Neural progenitor cell (in vitro differentiated cells): Measurements from ENCODE around the gene PYGB. TPM values are rescaled to one million over a fixed set of nuclear protein-coding genes. Genes with fewer than 3 reads are reported as not detected.

ENCODE experiments used
- DNase-seq: peaks from one replicate; pipeline ENCODE4 v3.0.0-alpha.2; 2016; ENCODE audit warnings: low spot score
- H2AFZ ChIP-seq: fragments of 200-600 bp; sonication (generic); replicated peaks from 2 replicates; pipeline ENCODE4 v1.6.1; 2016; ENCODE audit warnings: antibody characterized with exemption
- H3F3A ChIP-seq: fragments of 200-600 bp; sonication (generic); 2 replicates; pipeline ENCODE4 v1.6.1; 2016; ENCODE audit warnings: antibody characterized with exemption, low read depth
- H3K27ac ChIP-seq: fragments of 200-600 bp; sonication (generic); 2 replicates; pipeline ENCODE4 v1.5.1; 2016; ENCODE audit warnings: mild to moderate bottlenecking
- H3K27me3 ChIP-seq: fragments of 200-600 bp; sonication (generic); 2 replicates; pipeline ENCODE4 v1.6.1; 2016; ENCODE audit warnings: mild to moderate bottlenecking, moderate library complexity
- H3K36me3 ChIP-seq: fragments of 200-600 bp; sonication (generic); 2 replicates; pipeline ENCODE4 v1.5.1; 2016
- H3K4me1 ChIP-seq: fragments of 200-600 bp; sonication (generic); 2 replicates; pipeline ENCODE4 v1.6.1; 2016; ENCODE audit warnings: mixed run types
- H3K4me2 ChIP-seq: fragments of 200-600 bp; sonication (generic); 2 replicates; pipeline ENCODE4 v1.6.1; 2016
- H3K4me3 ChIP-seq: fragments of 200-600 bp; sonication (generic); 2 replicates; pipeline ENCODE4 v1.5.1; 2016
- H3K79me2 ChIP-seq: fragments of 200-600 bp; sonication (generic); 2 replicates; pipeline ENCODE4 v1.6.1; 2016; ENCODE audit warnings: low read depth
- H3K9ac ChIP-seq: fragments of 200-600 bp; sonication (generic); 2 replicates; pipeline ENCODE4 v1.6.1; 2016
- H3K9me3 ChIP-seq: fragments of 200-600 bp; sonication (generic); 2 replicates; pipeline ENCODE4 v1.5.1; 2016; ENCODE audit warnings: low read depth
- H4K20me1 ChIP-seq: fragments of 200-600 bp; sonication (generic); 2 replicates; pipeline ENCODE4 v1.6.1; 2016; ENCODE audit warnings: low read depth
- H3K27ac Mint-ChIP-seq: 3 replicates; pipeline ENCODE4 v1.8.0; 2021; ENCODE audit warnings: mixed read lengths
- H3K27me3 Mint-ChIP-seq: 2 replicates; pipeline ENCODE4 v1.8.0; 2022; ENCODE audit warnings: low read depth, mild to moderate bottlenecking, inconsistent platforms, moderate library complexity, mixed read lengths; ENCODE audit not compliant: insufficient read depth
- H3K36me3 Mint-ChIP-seq: 3 replicates; pipeline ENCODE4 v1.8.0; 2021; ENCODE audit warnings: mixed read lengths
- H3K4me1 Mint-ChIP-seq: 3 replicates; pipeline ENCODE4 v1.8.0; 2021; ENCODE audit warnings: mixed read lengths
- H3K4me3 Mint-ChIP-seq: 3 replicates; pipeline ENCODE4 v1.8.0; 2021; ENCODE audit warnings: mild to moderate bottlenecking, moderate library complexity, mixed read lengths
- H3K9me3 Mint-ChIP-seq: 3 replicates; pipeline ENCODE4 v1.8.0; 2020; ENCODE audit warnings: mixed read lengths
- EZH2 ChIP-seq: fragments of 200-600 bp; sonication (generic); IDR thresholded peaks from 2 replicates; pipeline ENCODE4 v1.6.1; 2017; ENCODE audit warnings: antibody characterized with exemption, mild to moderate bottlenecking, moderate library complexity
- EZH2phosphoT487 ChIP-seq: fragments of 200-600 bp; sonication (generic); IDR thresholded peaks from 2 replicates; pipeline ENCODE4 v1.6.1; 2017; ENCODE audit warnings: antibody characterized with exemption
- total RNA-seq: library from RNA; depleted of rRNA; stranded (reverse); fragments of >200 nt; gene quantifications from 2 replicates; pipeline ENCODE4 v1.2.3, GENCODE V29; 2015; ENCODE audit warnings: low replicate concordance
- TF ChIP-seq, protein P1 (sequence below): fragments of 200-600 bp; sonication (generic); IDR thresholded peaks from 2 replicates; pipeline ENCODE4 v1.5.1; 2017; ENCODE audit warnings: antibody characterized with exemption, mild to moderate bottlenecking

Gene PYGB
- total RNA-seq, 1 donor from 2014 or later: 40.9 TPM

DNA sequence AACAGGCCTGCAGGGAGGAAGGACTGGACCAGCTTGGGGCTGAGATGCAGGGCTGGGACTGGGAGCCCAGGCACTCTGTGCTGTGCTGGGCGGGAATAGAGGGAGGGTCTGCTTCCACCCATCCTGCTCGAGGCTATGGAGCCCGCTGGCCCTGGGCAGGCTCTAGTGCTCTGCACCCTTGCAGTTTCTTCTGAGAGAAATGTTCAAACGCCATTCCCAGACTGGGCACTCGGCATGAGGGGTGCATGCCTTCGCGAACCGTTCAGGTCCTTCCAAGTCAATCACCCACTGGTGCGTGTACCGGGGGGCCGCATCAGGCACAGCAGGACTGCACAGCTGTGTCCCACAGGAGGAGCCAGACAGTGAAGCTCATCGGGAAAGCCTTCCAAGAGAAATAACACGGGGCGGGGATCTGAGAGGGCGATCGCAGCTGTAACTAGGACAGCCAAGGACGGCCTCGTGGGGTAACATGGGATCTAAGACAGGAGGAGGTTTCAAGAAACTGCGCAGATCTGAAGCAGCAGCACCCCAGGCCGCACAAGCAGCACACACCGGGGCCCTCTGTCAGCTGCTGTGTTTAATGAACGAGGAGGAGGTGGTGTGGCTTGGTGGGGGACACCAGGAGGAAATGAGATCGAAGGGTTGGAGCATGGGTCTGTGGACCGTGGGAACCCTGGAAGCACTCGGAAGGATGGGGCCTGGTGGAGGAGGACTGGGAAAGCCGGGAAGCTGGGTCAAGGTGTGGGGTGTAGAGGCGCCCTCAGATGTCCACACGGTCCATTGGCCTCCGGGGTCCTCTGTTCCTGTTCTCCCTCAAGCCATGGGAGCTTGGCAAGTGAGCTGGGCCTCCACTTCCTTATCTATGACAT lies 26.1 kb upstream of the PYGB start:
- Histone ChIP-seq H3K36me3 (no peaks in the 10 kb centered on the region), H4K20me1 (no peaks in the 10 kb centered on the region), H3K27me3 (no peaks in the 10 kb centered on the region), H3F3A (no peaks in the 10 kb centered on the region), H2AFZ (no peak overlapping the region), H3K9me3 (no peaks in the 10 kb centered on the region), H3K27ac (no peak overlapping the region), H3K9ac (no peak overlapping the region), H3K79me2 (no peaks in the 10 kb centered on the region), H3K4me2 (no peak overlapping the region), H3K4me1 (peaks cover 13% of the 10 kb centered on the region), H3K4me3 (no peak overlapping the region)
- no peak overlapping the region for H3K27ac Mint-ChIP-seq
- peaks cover 6% of the 10 kb centered on the region for H3K36me3 Mint-ChIP-seq
- H3K9me3 Mint-ChIP-seq: no peaks in the 10 kb centered on the region
- no peak for DNase-seq
- TF ChIP-seq EZH2: no peak
- no peak for TF ChIP-seq EZH2phosphoT487
- TF ChIP-seq, protein P1, sequence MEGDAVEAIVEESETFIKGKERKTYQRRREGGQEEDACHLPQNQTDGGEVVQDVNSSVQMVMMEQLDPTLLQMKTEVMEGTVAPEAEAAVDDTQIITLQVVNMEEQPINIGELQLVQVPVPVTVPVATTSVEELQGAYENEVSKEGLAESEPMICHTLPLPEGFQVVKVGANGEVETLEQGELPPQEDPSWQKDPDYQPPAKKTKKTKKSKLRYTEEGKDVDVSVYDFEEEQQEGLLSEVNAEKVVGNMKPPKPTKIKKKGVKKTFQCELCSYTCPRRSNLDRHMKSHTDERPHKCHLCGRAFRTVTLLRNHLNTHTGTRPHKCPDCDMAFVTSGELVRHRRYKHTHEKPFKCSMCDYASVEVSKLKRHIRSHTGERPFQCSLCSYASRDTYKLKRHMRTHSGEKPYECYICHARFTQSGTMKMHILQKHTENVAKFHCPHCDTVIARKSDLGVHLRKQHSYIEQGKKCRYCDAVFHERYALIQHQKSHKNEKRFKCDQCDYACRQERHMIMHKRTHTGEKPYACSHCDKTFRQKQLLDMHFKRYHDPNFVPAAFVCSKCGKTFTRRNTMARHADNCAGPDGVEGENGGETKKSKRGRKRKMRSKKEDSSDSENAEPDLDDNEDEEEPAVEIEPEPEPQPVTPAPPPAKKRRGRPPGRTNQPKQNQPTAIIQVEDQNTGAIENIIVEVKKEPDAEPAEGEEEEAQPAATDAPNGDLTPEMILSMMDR: no peak
- H3K27me3 Mint-ChIP-seq: peaks cover 2% of the 10 kb centered on the region
- no peak overlapping the region for H3K4me3 Mint-ChIP-seq
- peaks cover 10% of the 10 kb centered on the region for H3K4me1 Mint-ChIP-seq

DNA sequence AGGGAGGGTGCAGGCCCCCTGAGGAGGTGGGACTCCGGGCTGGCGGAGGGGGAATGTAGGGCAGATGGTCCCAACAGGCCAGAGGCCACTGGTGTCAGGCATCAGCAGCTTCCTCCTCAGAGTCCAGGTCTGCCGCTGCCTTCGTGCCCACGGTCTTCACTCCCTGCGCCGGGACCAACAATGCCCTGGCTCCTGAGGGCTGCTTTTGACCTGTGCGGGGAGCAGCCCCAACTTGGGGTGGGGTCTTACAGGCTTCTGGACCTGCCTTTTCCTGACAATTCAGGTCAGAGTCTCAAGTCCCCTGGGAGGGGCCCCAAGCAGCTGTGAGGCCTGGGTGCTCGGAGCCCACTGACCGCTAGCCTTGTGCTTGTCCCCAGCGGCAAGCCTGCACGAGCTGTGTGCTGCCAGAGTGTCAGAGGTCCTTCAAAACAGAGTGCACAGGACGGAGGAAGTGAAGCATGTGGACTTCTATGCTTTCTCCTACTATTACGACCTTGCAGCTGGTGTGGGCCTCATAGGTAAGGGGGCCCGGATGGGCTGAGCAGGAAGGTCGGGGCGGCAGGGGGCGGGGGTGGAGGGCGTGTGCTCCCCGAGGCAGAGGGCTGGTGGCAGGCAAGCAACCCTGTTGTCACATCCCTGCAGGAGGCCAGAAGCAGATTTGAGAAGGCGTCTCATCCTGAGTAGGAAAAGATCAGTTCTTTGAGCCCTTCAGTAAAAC lies 25.3 kb upstream of the PYGB start:
- Histone ChIP-seq H2AFZ (no peak overlapping the region), H3K27ac (no peak overlapping the region), H3K4me3 (no peak overlapping the region), H3K4me2 (peak overlapping the region; percentile 1), H3K79me2 (no peaks in the 10 kb centered on the region), H3F3A (no peaks in the 10 kb centered on the region), H4K20me1 (no peaks in the 10 kb centered on the region), H3K4me1 (peaks cover 13% of the 10 kb centered on the region), H3K27me3 (no peaks in the 10 kb centered on the region), H3K9ac (no peak overlapping the region), H3K36me3 (no peaks in the 10 kb centered on the region), H3K9me3 (no peaks in the 10 kb centered on the region)
- no peaks in the 10 kb centered on the region for H3K9me3 Mint-ChIP-seq
- DNase-seq: no peak
- H3K4me3 Mint-ChIP-seq: no peak overlapping the region
- H3K36me3 Mint-ChIP-seq: peaks cover 2% of the 10 kb centered on the region
- peak overlapping the region; percentile 33 for H3K27ac Mint-ChIP-seq
- H3K27me3 Mint-ChIP-seq: peaks cover 2% of the 10 kb centered on the region
- H3K4me1 Mint-ChIP-seq: peaks cover 18% of the 10 kb centered on the region
- no peak for TF ChIP-seq EZH2
- TF ChIP-seq, protein P1: no peak
- TF ChIP-seq EZH2phosphoT487: no peak

DNA sequence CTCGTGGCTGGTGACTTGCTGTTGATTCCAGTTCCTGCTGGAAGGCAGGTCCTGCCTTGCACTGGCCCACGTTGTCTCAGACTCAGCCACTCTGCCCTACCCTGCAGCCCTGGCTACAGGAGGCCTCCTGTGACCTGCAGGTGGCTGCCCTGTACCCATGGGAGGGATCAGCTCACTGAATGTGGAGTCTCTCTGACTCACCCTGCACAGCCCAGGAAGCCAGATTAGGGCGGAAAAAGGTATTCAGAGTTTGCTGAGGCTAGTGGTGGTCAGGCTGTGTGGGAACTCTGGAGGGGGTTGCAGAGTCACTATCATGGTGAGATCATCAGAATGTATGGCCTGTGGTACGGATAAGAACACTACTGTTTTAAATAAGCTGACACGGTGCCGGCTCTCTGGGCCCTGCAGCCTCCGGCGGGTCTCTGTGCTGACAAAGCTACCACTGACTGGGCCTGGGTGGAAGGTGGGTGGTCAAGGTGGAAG lies 24.7 kb upstream of the PYGB start:
- Histone ChIP-seq H3K4me2 (peak overlapping the region; percentile 1), H3K27me3 (no peaks in the 10 kb centered on the region), H4K20me1 (no peaks in the 10 kb centered on the region), H3K27ac (peak overlapping the region; percentile 2), H3K4me3 (no peak overlapping the region), H3F3A (no peaks in the 10 kb centered on the region), H3K36me3 (no peaks in the 10 kb centered on the region), H2AFZ (no peak overlapping the region), H3K9me3 (no peaks in the 10 kb centered on the region), H3K4me1 (peaks cover 13% of the 10 kb centered on the region), H3K9ac (no peak overlapping the region), H3K79me2 (no peaks in the 10 kb centered on the region)
- peak; percentile 57 for DNase-seq
- peak overlapping the region; percentile 33 for H3K27ac Mint-ChIP-seq
- peaks cover 2% of the 10 kb centered on the region for H3K36me3 Mint-ChIP-seq
- H3K9me3 Mint-ChIP-seq: no peaks in the 10 kb centered on the region
- no peaks in the 10 kb centered on the region for H3K27me3 Mint-ChIP-seq
- peaks cover 20% of the 10 kb centered on the region for H3K4me1 Mint-ChIP-seq
- TF ChIP-seq, protein P1: no peak
- TF ChIP-seq EZH2phosphoT487 (no peak), EZH2 (no peak)
- no peak overlapping the region for H3K4me3 Mint-ChIP-seq
